Activated CD4-positive, alpha-beta T cell treated with anti-CD3 and anti-CD28 coated beads, Interleukin-2, amount 50 U/mL, for 16 hours (primary cell): Measurements from ENCODE around the gene SGPP2.

Experiments used
- DNase-seq: peaks from one replicate; pipeline ENCODE4 v3.0.0-alpha.2; 2020

The SGPP2 gene

GRCh38 chr2:222477962-222478608, 53.7 kb downstream of the SGPP2 start:
- DNase-seq = no peak

- no peak for DNase-seq
These were observed 55.5 kb downstream of the SGPP2 start for GRCh38 chr2:222479859-222480258.

- DNase-seq = no peak
These were observed 56.2 kb downstream of the SGPP2 start for GRCh38 chr2:222480497-222480896.

- no peak for DNase-seq
These were observed 57.6 kb downstream of the SGPP2 start for GRCh38 chr2:222481941-222482340.

- no peak for DNase-seq
These were observed 59.2 kb downstream of the SGPP2 start for GRCh38 chr2:222483513-222484039.

- DNase-seq = no peak
These were observed 61.2 kb downstream of the SGPP2 start for GRCh38 chr2:222485367-222486211.

- no peak for DNase-seq
These were observed 65.8 kb downstream of the SGPP2 start for GRCh38 chr2:222490131-222490530.

GRCh38 chr2:222492683-222493082, 68.3 kb downstream of the SGPP2 start:
- no peak for DNase-seq

GRCh38 chr2:222494104-222494739, 69.9 kb downstream of the SGPP2 start:
- no peak for DNase-seq

GRCh38 chr2:222495388-222495787, 71.0 kb downstream of the SGPP2 start:
- no peak for DNase-seq

GRCh38 chr2:222499226-222499625, 74.9 kb downstream of the SGPP2 start:
- no peak for DNase-seq

- no peak for DNase-seq
These were observed 79.8 kb downstream of the SGPP2 start for GRCh38 chr2:222504191-222504590.

- no peak for DNase-seq
These were observed 80.4 kb downstream of the SGPP2 start for GRCh38 chr2:222504719-222505118.

GRCh38 chr2:222506230-222506935, 82.0 kb downstream of the SGPP2 start:
- no peak for DNase-seq

- no peak for DNase-seq
These were observed 90.6 kb downstream of the SGPP2 start for GRCh38 chr2:222514901-222515300.

- DNase-seq = no peak
These were observed 94.4 kb downstream of the SGPP2 start for GRCh38 chr2:222518570-222519381.

- peak; percentile 48 for DNase-seq
These were observed 96.8 kb downstream of the SGPP2 start for GRCh38 chr2:222521099-222521498.

- no peak for DNase-seq
These were observed 97.7 kb downstream of the SGPP2 start for GRCh38 chr2:222522082-222522481.

- DNase-seq = peak; percentile 15
These were observed 99.6 kb downstream of the SGPP2 start for GRCh38 chr2:222523783-222524544.

GRCh38 chr2:222525811-222526210, 101.5 kb downstream of the SGPP2 start:
- DNase-seq = no peak
